ENCODE measurements around the gene LUM. TPM values are rescaled to one million over a fixed set of nuclear protein-coding genes. Genes with fewer than 3 reads are reported as not detected.

Gene LUM
- total RNA-seq, 1 experiment from 2014 or later = not detected

DNA sequence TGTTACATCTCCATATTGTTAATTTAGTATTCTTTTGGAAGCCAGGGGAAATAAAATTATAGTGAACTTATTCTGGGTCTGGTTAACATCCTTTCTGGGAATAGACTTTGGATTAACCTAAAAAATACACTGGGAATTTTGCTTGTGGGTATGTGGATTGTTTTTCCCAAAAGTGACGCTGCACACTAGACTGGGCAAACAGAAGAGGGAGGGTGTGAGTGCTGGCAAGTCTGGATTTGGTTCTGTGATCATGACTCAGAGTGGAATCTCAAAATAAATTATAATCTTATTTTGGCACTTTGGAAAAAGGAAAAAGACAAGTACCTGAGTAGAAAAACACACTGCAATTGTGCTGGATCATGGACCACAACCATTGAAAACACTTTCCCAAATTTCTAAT is 15.2 kb upstream of the LUM start:
- H3K4me1 ChIP-seq (ENCODE audit: insufficient read depth, low read length) = no peaks in the 10 kb centered on the region
- no peak overlapping the region for H3K4ac ChIP-seq (ENCODE audit: low read depth, low read length)
- no peak overlapping the region for H2BK20ac ChIP-seq (ENCODE audit: low read depth, low read length, poor library complexity, severe bottlenecking)
- H3K9me3 ChIP-seq (ENCODE audit: control insufficient read depth, low read depth, low read length) = no peaks in the 10 kb centered on the region
- H2BK120ac ChIP-seq (ENCODE audit: low read depth, low read length, poor library complexity, severe bottlenecking) = no peak overlapping the region
- H3K27me3 ChIP-seq (ENCODE audit: insufficient read depth, low read length) = no peaks in the 10 kb centered on the region
- Mint-ChIP-seq H3K27me3 (ENCODE audit: low read depth) (no peaks in the 10 kb centered on the region), H3K27ac (no peak overlapping the region), H3K9me3 (no peaks in the 10 kb centered on the region), H3K4me3 (no peak overlapping the region), H3K36me3 (ENCODE audit: insufficient read depth in 1 of 3, low read depth in 3 of 3) (no peaks in the 10 kb centered on the region), H3K4me1 (no peaks in the 10 kb centered on the region)
- DNase-seq = no peak
- no peak overlapping the region for H2BK15ac ChIP-seq (ENCODE audit: low read depth, low read length)
- no peak overlapping the region for H4K91ac ChIP-seq (ENCODE audit: insufficient read length, low read depth, low read length)
- H2BK5ac ChIP-seq (ENCODE audit: insufficient read length, low read length) = no peak overlapping the region
- H3K79me1 ChIP-seq (ENCODE audit: insufficient read depth, low read depth, low read length, poor library complexity, severe bottlenecking) = no peaks in the 10 kb centered on the region
- no peak overlapping the region for H2AFZ ChIP-seq (ENCODE audit: low read length)
- H4K5ac ChIP-seq (ENCODE audit: insufficient read length, low read depth, low read length) = no peak overlapping the region
- TF ChIP-seq, protein P1, sequence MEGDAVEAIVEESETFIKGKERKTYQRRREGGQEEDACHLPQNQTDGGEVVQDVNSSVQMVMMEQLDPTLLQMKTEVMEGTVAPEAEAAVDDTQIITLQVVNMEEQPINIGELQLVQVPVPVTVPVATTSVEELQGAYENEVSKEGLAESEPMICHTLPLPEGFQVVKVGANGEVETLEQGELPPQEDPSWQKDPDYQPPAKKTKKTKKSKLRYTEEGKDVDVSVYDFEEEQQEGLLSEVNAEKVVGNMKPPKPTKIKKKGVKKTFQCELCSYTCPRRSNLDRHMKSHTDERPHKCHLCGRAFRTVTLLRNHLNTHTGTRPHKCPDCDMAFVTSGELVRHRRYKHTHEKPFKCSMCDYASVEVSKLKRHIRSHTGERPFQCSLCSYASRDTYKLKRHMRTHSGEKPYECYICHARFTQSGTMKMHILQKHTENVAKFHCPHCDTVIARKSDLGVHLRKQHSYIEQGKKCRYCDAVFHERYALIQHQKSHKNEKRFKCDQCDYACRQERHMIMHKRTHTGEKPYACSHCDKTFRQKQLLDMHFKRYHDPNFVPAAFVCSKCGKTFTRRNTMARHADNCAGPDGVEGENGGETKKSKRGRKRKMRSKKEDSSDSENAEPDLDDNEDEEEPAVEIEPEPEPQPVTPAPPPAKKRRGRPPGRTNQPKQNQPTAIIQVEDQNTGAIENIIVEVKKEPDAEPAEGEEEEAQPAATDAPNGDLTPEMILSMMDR (conservative IDR thresholded peaks at IDR 0.05) = no peak
- no peaks in the 10 kb centered on the region for H4K20me1 ChIP-seq (ENCODE audit: control insufficient read depth, insufficient read depth, insufficient read length)
- H3K27ac ChIP-seq (ENCODE audit: insufficient read length, low read depth, low read length) = no peak overlapping the region
- H3K23me2 ChIP-seq (ENCODE audit: insufficient read length, low read depth, low read length, poor library complexity, severe bottlenecking) = no peaks in the 10 kb centered on the region
- no peak overlapping the region for H3T11ph ChIP-seq (ENCODE audit: low read length)
- no peak overlapping the region for H2BK12ac ChIP-seq (ENCODE audit: insufficient read length, low read depth, low read length)
- H3K23ac ChIP-seq (ENCODE audit: insufficient read length, low read depth, low read length) = no peak overlapping the region
- no peak overlapping the region for H4K8ac ChIP-seq (replicated peaks; ENCODE audit: insufficient read length, low read depth, low read length)
- no peak overlapping the region for H3K4me2 ChIP-seq (ENCODE audit: insufficient read depth, insufficient read length, low read length)
- no peaks in the 10 kb centered on the region for H3K79me2 ChIP-seq (ENCODE audit: insufficient read depth, low read length)
- WGBS (ENCODE audit: extremely low coverage, insufficient read length, low lambda C conversion rate) = no CpG with 5 or more reads among the region's 1 CpG
- no peak overlapping the region for H3K56ac ChIP-seq (ENCODE audit: insufficient read length, low read depth, low read length)
- H3K14ac ChIP-seq (ENCODE audit: insufficient read depth, low read length) = no peak overlapping the region
- H2AK5ac ChIP-seq (ENCODE audit: insufficient read length, low read length) = no peak overlapping the region
- no peak overlapping the region for H3K18ac ChIP-seq (ENCODE audit: insufficient read length, low read depth, low read length)
- H3K9ac ChIP-seq (ENCODE audit: extremely low read depth, insufficient read length, low read length) = no peak overlapping the region

All from H9 (cell line).